Stimulated activated naive CD8-positive, alpha-beta T cell treated with anti-CD3 and anti-CD28 coated beads, Interleukin-15, Interleukin-2, amounts not matched to agents 100 ng/mL and 50 ng/mL, for 24 hours (primary cell): ENCODE data around the gene IDI1.

ENCODE experiments used
- H3K27ac Mint-ChIP-seq: one replicate; pipeline ENCODE4 v1.8.0; 2021; ENCODE audit warnings: mild to moderate bottlenecking, mixed read lengths
- H3K27me3 Mint-ChIP-seq: one replicate; pipeline ENCODE4 v1.8.0; 2021; ENCODE audit warnings: mixed read lengths
- H3K36me3 Mint-ChIP-seq: one replicate; pipeline ENCODE4 v1.8.0; 2021; ENCODE audit warnings: low read depth, mixed read lengths
- H3K4me1 Mint-ChIP-seq: one replicate; pipeline ENCODE4 v1.8.0; 2021; ENCODE audit warnings: low read depth, mixed read lengths
- H3K4me3 Mint-ChIP-seq: one replicate; pipeline ENCODE4 v1.8.0; 2021; ENCODE audit warnings: mild to moderate bottlenecking, mixed read lengths
- H3K9me3 Mint-ChIP-seq: one replicate; pipeline ENCODE4 v1.8.0; 2021; ENCODE audit warnings: mixed read lengths

IDI1 gene

DNA sequence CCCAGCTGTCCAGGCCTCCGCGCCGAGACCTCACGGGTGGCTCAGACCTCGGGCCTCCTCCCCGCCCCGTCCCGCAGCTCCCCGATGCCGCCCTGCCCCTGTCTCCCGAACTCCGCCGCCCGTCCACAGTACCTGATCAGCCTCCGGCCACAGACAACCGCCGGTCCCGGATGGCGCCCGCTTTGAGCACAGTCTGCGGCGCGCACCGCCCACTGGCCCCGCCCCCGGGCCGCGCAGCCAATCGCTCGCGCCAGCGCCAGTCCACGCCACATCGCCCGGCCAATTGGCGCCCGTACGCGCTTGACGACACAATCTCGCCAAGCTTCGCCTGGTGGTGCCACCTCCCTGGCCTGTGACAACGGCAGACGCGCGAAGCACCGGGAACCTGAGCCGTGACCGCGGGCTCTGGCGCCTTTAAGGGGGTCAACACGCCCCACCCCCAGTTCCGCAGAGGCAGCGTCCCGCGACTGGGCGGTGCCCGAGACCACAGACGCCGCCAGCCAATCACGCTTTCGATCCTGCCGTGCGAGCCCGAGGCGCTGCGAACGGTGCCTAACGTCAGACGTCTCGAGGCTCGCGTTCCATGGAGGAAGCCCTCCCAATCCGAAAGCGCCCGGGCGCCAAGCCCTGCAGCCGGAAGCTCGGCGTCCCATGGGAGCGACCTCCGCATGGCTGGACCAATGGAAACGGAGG, at the start of gene IDI1:
TSS of gene IDI1 (minus strand) at position 388 of the 693 bp plus-strand sequence. CDS start at position 272, 116 bp downstream.
- peak within 1 kb of the TSS; percentile 98 for H3K4me3 Mint-ChIP-seq
- no peaks in the 10 kb centered on the region for H3K27me3 Mint-ChIP-seq
- peaks cover 69% of the 10 kb centered on the region for H3K36me3 Mint-ChIP-seq
- H3K9me3 Mint-ChIP-seq = no peaks in the 10 kb centered on the region
- H3K27ac Mint-ChIP-seq = peak within 1 kb of the TSS; percentile 97
- H3K4me1 Mint-ChIP-seq = peaks cover 73% of the 10 kb centered on the region

GRCh38 chr10:1097436-1097835, 48.5 kb upstream of the IDI1 start:
- H3K9me3 Mint-ChIP-seq = no peaks in the 10 kb centered on the region
- H3K27ac Mint-ChIP-seq = no peak overlapping the region
- peaks cover 36% of the 10 kb centered on the region for H3K36me3 Mint-ChIP-seq
- no peaks in the 10 kb centered on the region for H3K27me3 Mint-ChIP-seq
- H3K4me3 Mint-ChIP-seq = no peak overlapping the region
- H3K4me1 Mint-ChIP-seq = peaks cover 18% of the 10 kb centered on the region

GRCh38 chr10:1096287-1096889, 47.5 kb upstream of the IDI1 start:
- peaks cover 8% of the 10 kb centered on the region for H3K4me1 Mint-ChIP-seq
- H3K4me3 Mint-ChIP-seq = no peak overlapping the region
- H3K27me3 Mint-ChIP-seq = no peaks in the 10 kb centered on the region
- no peaks in the 10 kb centered on the region for H3K9me3 Mint-ChIP-seq
- H3K36me3 Mint-ChIP-seq = peaks cover 25% of the 10 kb centered on the region
- H3K27ac Mint-ChIP-seq = no peak overlapping the region

DNA sequence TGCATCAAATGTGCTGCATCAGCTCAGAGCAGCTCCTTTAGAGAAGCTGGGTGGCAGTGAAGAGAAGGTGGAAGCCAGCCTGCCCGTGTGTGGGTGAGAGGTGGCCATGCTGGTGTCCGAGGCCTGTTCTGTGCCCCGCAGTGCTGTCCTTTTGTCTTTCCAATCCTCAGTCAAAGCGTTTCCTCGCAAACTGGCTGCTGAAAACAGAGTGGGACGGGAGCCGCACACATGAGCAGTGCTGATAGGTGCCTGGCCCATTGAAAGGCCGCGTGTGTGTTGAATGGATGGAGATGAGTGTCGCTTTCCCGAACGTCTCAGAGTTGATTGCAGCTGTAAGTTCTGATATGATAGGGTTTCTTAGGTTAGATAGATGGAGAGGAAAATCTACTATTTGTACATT, 46.6 kb upstream of the IDI1 start:
- no peaks in the 10 kb centered on the region for H3K9me3 Mint-ChIP-seq
- no peaks in the 10 kb centered on the region for H3K27me3 Mint-ChIP-seq
- H3K36me3 Mint-ChIP-seq = peaks cover 23% of the 10 kb centered on the region
- no peak overlapping the region for H3K4me3 Mint-ChIP-seq
- no peak overlapping the region for H3K27ac Mint-ChIP-seq
- peaks cover 8% of the 10 kb centered on the region for H3K4me1 Mint-ChIP-seq

- Mint-ChIP-seq H3K36me3 (peaks cover 20% of the 10 kb centered on the region), H3K27me3 (no peaks in the 10 kb centered on the region), H3K9me3 (no peaks in the 10 kb centered on the region), H3K4me3 (no peak overlapping the region), H3K4me1 (peaks cover 8% of the 10 kb centered on the region), H3K27ac (peak overlapping the region; percentile 73)
Observed at GRCh38 chr10:1094112-1095057, 45.5 kb upstream of the IDI1 start.

- no peak overlapping the region for H3K4me3 Mint-ChIP-seq
- H3K27ac Mint-ChIP-seq = peak overlapping the region; percentile 73
- H3K36me3 Mint-ChIP-seq = peaks cover 15% of the 10 kb centered on the region
- H3K27me3 Mint-ChIP-seq = no peaks in the 10 kb centered on the region
- no peaks in the 10 kb centered on the region for H3K9me3 Mint-ChIP-seq
- peaks cover 6% of the 10 kb centered on the region for H3K4me1 Mint-ChIP-seq
Observed at GRCh38 chr10:1093696-1094095, 44.8 kb upstream of the IDI1 start.

GRCh38 chr10:1090696-1091095, 41.8 kb upstream of the IDI1 start:
- Mint-ChIP-seq H3K9me3 (no peaks in the 10 kb centered on the region), H3K27me3 (no peaks in the 10 kb centered on the region)

DNA sequence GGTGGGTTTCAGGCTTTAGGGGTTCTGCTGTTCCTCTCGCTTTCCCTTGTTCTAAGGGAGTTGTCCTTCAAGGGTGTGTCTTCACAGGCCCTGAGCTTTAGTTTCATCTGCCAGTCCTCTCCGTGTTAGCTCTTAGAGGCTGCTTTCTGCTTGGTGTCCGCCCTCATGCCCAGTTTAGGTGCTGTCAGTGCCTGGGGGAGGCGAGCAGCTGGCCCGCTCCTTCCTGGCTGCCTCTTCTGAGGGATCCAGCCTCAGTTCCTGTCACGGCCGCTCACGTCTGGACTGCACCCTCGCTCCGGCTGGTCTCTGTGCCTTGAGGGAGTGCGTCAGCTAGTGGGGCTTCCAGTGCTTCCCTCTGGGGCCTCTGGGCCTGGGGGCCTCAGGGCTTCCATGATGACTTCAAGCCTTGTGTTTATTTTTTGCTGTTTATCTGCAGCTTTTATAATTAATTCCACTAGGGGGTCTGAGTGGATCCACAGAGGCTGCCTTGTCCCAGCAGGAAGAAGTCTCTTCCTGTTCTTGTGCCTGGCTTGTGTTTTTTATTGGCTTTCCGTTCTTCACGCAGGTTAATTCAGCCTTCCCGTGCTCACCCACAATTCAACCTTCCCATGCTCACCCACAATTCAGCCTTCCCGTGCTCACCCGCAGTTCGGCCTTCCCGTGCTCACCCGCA, 40.2 kb upstream of the IDI1 start:
- Mint-ChIP-seq H3K4me3 (no peak overlapping the region), H3K4me1 (peaks cover 4% of the 10 kb centered on the region), H3K36me3 (peaks cover 44% of the 10 kb centered on the region), H3K27ac (peak overlapping the region; percentile 53), H3K27me3 (no peaks in the 10 kb centered on the region), H3K9me3 (no peaks in the 10 kb centered on the region)

More at GRCh38 chr10:1090696-1091095, 41.8 kb upstream of the IDI1 start:
- H3K4me1 Mint-ChIP-seq = peaks cover 4% of the 10 kb centered on the region
- H3K27ac Mint-ChIP-seq = no peak overlapping the region
- peaks cover 34% of the 10 kb centered on the region for H3K36me3 Mint-ChIP-seq
- H3K4me3 Mint-ChIP-seq = no peak overlapping the region

DNA sequence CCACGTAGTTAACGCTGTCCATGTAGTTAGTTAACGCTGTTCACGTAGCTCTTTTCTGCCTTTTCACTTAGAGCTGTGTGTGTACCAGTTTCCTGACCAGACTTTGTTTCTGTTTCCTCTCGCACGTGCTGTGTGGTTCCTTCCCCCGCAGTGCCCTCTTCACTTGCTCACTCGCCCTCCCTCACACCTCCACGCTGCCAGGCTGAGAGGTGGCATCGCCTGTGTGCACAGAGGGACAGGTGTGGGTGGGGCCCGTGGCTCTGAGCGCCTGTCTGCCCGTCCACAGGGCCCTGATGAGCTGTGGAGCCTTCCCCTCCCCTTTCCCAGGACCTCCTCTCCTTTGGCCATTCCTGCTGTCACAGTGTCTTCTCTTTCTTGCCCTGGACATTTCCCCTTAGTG, 37.9 kb upstream of the IDI1 start:
- H3K4me3 Mint-ChIP-seq = no peak overlapping the region
- H3K36me3 Mint-ChIP-seq = peaks cover 61% of the 10 kb centered on the region
- H3K27ac Mint-ChIP-seq = peak overlapping the region; percentile 12
- H3K27me3 Mint-ChIP-seq = no peaks in the 10 kb centered on the region
- H3K4me1 Mint-ChIP-seq = no peaks in the 10 kb centered on the region
- no peaks in the 10 kb centered on the region for H3K9me3 Mint-ChIP-seq

- no peaks in the 10 kb centered on the region for H3K27me3 Mint-ChIP-seq
Observed at GRCh38 chr10:1085258-1085657, 36.3 kb upstream of the IDI1 start.

GRCh38 chr10:1084011-1084950, 35.4 kb upstream of the IDI1 start:
- Mint-ChIP-seq H3K27me3 (no peaks in the 10 kb centered on the region), H3K9me3 (no peaks in the 10 kb centered on the region), H3K4me3 (no peak overlapping the region), H3K4me1 (no peaks in the 10 kb centered on the region), H3K36me3 (peaks cover 68% of the 10 kb centered on the region), H3K27ac (no peak overlapping the region)

More at GRCh38 chr10:1085258-1085657, 36.3 kb upstream of the IDI1 start:
- Mint-ChIP-seq H3K4me1 (no peaks in the 10 kb centered on the region), H3K9me3 (no peaks in the 10 kb centered on the region), H3K36me3 (peaks cover 66% of the 10 kb centered on the region), H3K4me3 (no peak overlapping the region), H3K27ac (no peak overlapping the region)

DNA sequence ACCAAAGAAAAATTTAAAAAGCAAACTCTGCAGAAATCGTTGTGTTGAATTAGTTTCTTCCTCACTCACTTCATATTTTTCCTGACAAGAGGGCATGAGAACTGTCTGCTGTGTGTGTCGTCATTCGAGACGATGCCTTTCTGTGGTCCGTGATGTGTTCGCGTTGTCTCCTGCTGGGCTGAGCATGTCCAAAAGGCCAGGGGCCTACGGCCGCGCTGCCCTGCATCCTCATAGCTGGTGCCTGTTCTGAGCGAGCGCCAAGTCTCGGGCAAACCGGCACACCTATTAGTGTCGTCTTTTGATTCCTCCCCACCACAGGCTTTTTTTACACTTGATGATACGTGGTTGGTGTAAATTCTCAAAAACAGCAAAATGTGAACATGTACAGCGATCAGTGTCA, 34.7 kb upstream of the IDI1 start:
- Mint-ChIP-seq H3K36me3 (peaks cover 71% of the 10 kb centered on the region), H3K9me3 (no peaks in the 10 kb centered on the region), H3K27me3 (no peaks in the 10 kb centered on the region), H3K4me3 (no peak overlapping the region), H3K27ac (no peak overlapping the region), H3K4me1 (no peaks in the 10 kb centered on the region)

- Mint-ChIP-seq H3K27me3 (no peaks in the 10 kb centered on the region), H3K9me3 (no peaks in the 10 kb centered on the region), H3K27ac (no peak overlapping the region), H3K36me3 (peaks cover 61% of the 10 kb centered on the region), H3K4me3 (no peak overlapping the region), H3K4me1 (peaks cover 8% of the 10 kb centered on the region)
Observed at GRCh38 chr10:1078668-1079067, 29.7 kb upstream of the IDI1 start.
